ENCODE data around the gene GRM1. TPM values are rescaled to one million over a fixed set of nuclear protein-coding genes. Genes with fewer than 3 reads are reported as not detected.

Gene GRM1
- total RNA-seq, 1 donor from 2014 or later: 6.7 TPM

DNA sequence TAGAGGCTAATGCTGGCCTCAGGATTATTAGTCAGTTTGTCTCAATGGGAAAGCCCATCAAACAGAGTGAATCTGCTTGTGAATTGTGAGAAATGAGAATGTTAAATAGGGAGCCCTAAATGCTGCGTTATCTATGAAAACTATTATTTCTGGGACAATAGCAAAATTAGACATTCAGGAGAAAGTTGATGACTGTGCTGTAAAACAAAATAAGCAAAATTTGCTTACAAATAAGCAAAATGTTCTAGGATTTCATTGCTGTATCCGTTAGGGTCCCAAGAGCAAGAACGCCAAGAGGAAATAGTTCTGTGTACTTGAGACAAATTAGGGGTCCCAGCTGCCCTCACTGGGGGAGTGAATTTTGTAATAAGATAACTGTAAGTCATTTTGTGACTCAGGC, 455.5 kb downstream of the GRM1 start:
- H3K4me1 ChIP-seq: no peaks in the 10 kb centered on the region
- H3K9me3 ChIP-seq (replicated peaks): peaks cover 8% of the 10 kb centered on the region
- intact Hi-C loops (cut with micrococcal nuclease): no loop called here
- no peaks in the 10 kb centered on the region for H3K36me3 ChIP-seq
- H3K27me3 ChIP-seq (ENCODE audit: low read depth): no peaks in the 10 kb centered on the region
- no peak overlapping the region for H3K27ac ChIP-seq (replicated peaks)
- no peak for DNase-seq
- TF ChIP-seq CTCF (IDR thresholded peaks at IDR 0.05; ENCODE audit: borderline replicate concordance): no peak
- no peak overlapping the region for H3K4me3 ChIP-seq

Other genes starting within 250 kb of the GRM1 start
- 16.7 TPM for gene FBXO30, start 214.3 kb upstream of the GRM1 start, total RNA-seq
- 10.0 TPM for gene SHPRH, start 64.7 kb upstream of the GRM1 start, total RNA-seq